ENCODE measurements around the gene HM13. TPM values are rescaled to one million over a fixed set of nuclear protein-coding genes. Genes with fewer than 3 reads are reported as not detected.
A peak's percentile ranks its signal among the peaks of the same experiment; 100 is the strongest.

The HM13 gene
- total and polyA plus RNA-seq, 2 of the 13 experiments (the other 11 are each of a cell fraction or from before 2014, with no cell fraction given), result 118 to 243 TPM

GRCh38 chr20:31596831-31597480 is 82.7 kb downstream of the HM13 start:
- no TSS peak for BruUV-seq (replicated peaks)
- no peak for TF ChIP-seq SYNCRIP (IDR thresholded peaks at IDR 0.05; ENCODE audit: insufficient read depth, low read depth, low read length)
- no peak for TF ChIP-seq ZNF12 (CRISPR knock-in tag; IDR thresholded peaks at IDR 0.05)
- TF ChIP-seq RXRB (CRISPR knock-in tag; IDR thresholded peaks at IDR 0.05; ENCODE audit: borderline replicate concordance), result no peak
- TF ChIP-seq ZNF790 (CRISPR knock-in tag; IDR thresholded peaks at IDR 0.05; ENCODE audit: borderline replicate concordance), result no peak
- TF ChIP-seq, protein P1, sequence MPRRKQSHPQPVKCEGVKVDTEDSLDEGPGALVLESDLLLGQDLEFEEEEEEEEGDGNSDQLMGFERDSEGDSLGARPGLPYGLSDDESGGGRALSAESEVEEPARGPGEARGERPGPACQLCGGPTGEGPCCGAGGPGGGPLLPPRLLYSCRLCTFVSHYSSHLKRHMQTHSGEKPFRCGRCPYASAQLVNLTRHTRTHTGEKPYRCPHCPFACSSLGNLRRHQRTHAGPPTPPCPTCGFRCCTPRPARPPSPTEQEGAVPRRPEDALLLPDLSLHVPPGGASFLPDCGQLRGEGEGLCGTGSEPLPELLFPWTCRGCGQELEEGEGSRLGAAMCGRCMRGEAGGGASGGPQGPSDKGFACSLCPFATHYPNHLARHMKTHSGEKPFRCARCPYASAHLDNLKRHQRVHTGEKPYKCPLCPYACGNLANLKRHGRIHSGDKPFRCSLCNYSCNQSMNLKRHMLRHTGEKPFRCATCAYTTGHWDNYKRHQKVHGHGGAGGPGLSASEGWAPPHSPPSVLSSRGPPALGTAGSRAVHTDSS (CRISPR knock-in tag; conservative IDR thresholded peaks at IDR 0.05), result no peak
- TF ChIP-seq CC2D1A (CRISPR knock-in tag; IDR thresholded peaks at IDR 0.05), result no peak
- TF ChIP-seq ZNF607 (CRISPR knock-in tag; IDR thresholded peaks at IDR 0.05; ENCODE audit: borderline replicate concordance), result no peak
- TF ChIP-seq PAX8 (CRISPR knock-in tag; IDR thresholded peaks at IDR 0.05; ENCODE audit: borderline replicate concordance), result no peak
- TF ChIP-seq ZSCAN29 (CRISPR knock-in tag; conservative IDR thresholded peaks at IDR 0.05), result no peak
- TF ChIP-seq ZBTB8A (CRISPR knock-in tag; IDR thresholded peaks at IDR 0.05; ENCODE audit: borderline replicate concordance, low read depth), result no peak
- TF ChIP-seq ARID4A (CRISPR knock-in tag; IDR thresholded peaks at IDR 0.05; ENCODE audit: borderline replicate concordance), result 0 out of 2 replicates have a peak, but pooled peaks have one; percentile 22
- no peak for TF ChIP-seq JUNB (CRISPR knock-in tag; IDR thresholded peaks at IDR 0.05; ENCODE audit: borderline replicate concordance)
- TF ChIP-seq SRY (CRISPR knock-in tag; IDR thresholded peaks at IDR 0.05), result no peak
- TF ChIP-seq FOSL1 (CRISPR knock-in tag; IDR thresholded peaks at IDR 0.05; ENCODE audit: borderline replicate concordance), result no peak
- peak; percentile 85; the same call in 1 of the 2 replicates for TF ChIP-seq ADNP (CRISPR knock-in tag; IDR thresholded peaks at IDR 0.05)
- no peak for TF ChIP-seq GFI1 (CRISPR knock-in tag; IDR thresholded peaks at IDR 0.05; ENCODE audit: borderline replicate concordance)
- no peak for TF ChIP-seq ZNF891 (CRISPR knock-in tag; IDR thresholded peaks at IDR 0.05)
- no peak; the same call in 1 of the 2 replicates for TF ChIP-seq ZMYM2 (CRISPR knock-in tag; IDR thresholded peaks at IDR 0.05)
- TF ChIP-seq LCORL (IDR thresholded peaks at IDR 0.05), result no peak
- TF ChIP-seq LCORL (CRISPR knock-in tag; IDR thresholded peaks at IDR 0.05), result no peak

More at GRCh38 chr20:31596831-31597480, 82.7 kb downstream of the HM13 start:
- H3K27ac ChIP-seq (ENCODE audit: extremely low read length, insufficient read depth, low read length), result peak overlapping the region; percentile 90
- no peaks in the 10 kb centered on the region for H3K36me3 ChIP-seq (replicated peaks in 1 of 2; ENCODE audit: control insufficient read depth in 1 of 2, insufficient read depth in 2 of 2, low read length in 2 of 2)
- H2AFZ ChIP-seq (ENCODE audit: low read length), result no peak overlapping the region
- H3K9ac ChIP-seq (ENCODE audit: insufficient read depth, low read depth, low read length), result peak overlapping the region; percentile 35; the same call in 1 of the 2 replicates
- FAIRE-seq, result no peak
- intact Hi-C loops (cut with micrococcal nuclease; ENCODE audit: unreplicated experiment), result loop anchor here (1.0 kb wide), 1 partner anchor 7 kb away; no protein-coding TSS in a partner anchor
- POLR2A ChIA-PET, result interaction anchor here (1.2 to 4.2 kb wide), 7 partner anchors 9 to 27 kb away, joined by 3 to 183 read pairs (median 7); partner anchors contain the start of gene ID1
- peaks cover 53% of the 10 kb centered on the region for H3K4me1 ChIP-seq (ENCODE audit: insufficient read depth, low read length)
- no peaks in the 10 kb centered on the region for H4K20me1 ChIP-seq (ENCODE audit: insufficient read depth, low read length)
- no peaks in the 10 kb centered on the region; a peak in 1 of 5 replicates for H3K27me3 ChIP-seq (ENCODE audit: control insufficient read depth in 1 of 2, insufficient read depth in 2 of 2, low read length in 2 of 2)
- WGBS (ENCODE audit: low lambda C conversion rate), result 75% methylated on average over 4 of the region's 4 CpGs
- no peak overlapping the region for H3K4me2 ChIP-seq (ENCODE audit: low read depth, low read length)
- CTCF ChIA-PET (ENCODE audit: low intra/inter-chr PET ratio, low total read pairs), result no interaction called here
- no peak overlapping the region for H3K4me3 ChIP-seq (replicated peaks in 1 of 3; ENCODE audit: insufficient read depth in 1 of 3, low read depth in 2 of 3, low read length in 3 of 3)
- DNase-seq (ENCODE audit: low spot score), result no peak
- in situ Hi-C loops (cut with HindIII; ENCODE audit: extremely low pct_ligation_motif_present, low pct_unique_long_range_greater_than_20kb), result no loop called here
- H3K79me2 ChIP-seq (ENCODE audit: insufficient read depth, low read length), result peaks cover 17% of the 10 kb centered on the region
- H3K9me3 ChIP-seq (ENCODE audit: low read length), result no peaks in the 10 kb centered on the region
- no peak for ATAC-seq

Data from HepG2 (cell line).